C4-2B (cell line): ENCODE data around the gene UGT1A9.

ENCODE experiments used
- CTCF ChIP-seq: fragments of 450-650 bp; conservative IDR thresholded peaks from 2 replicates; pipeline ENCODE4 v1.5.1; 2017; ENCODE audit warnings: mild to moderate bottlenecking
- ZFX ChIP-seq: fragments of 450-650 bp; IDR thresholded peaks from 2 replicates; pipeline ENCODE4 v1.6.1; 2017

- no peak for TF ChIP-seq CTCF
- TF ChIP-seq ZFX: no peak
Observed at GRCh38 chr2:233791883-233792329, 120.2 kb downstream of the UGT1A9 start.
